Muscle of leg (tissue), 11 donors: ENCODE results near the gene HABP2. TPM values are rescaled to one million over a fixed set of nuclear protein-coding genes. Genes with fewer than 3 reads are reported as not detected.

Experiments used
- DNase-seq: peaks from one replicate; pipeline ENCODE4 v3.0.0; 2013
- H3K27ac ChIP-seq: one replicate; pipeline ENCODE4 v1.5.1; 2013; ENCODE audit warnings: mild to moderate bottlenecking, low read length, control low read depth
- H3K27me3 ChIP-seq: one replicate; pipeline ENCODE4 v1.6.1; 2013; ENCODE audit warnings: low read length; ENCODE audit not compliant: control insufficient read depth, insufficient read depth
- H3K36me3 ChIP-seq: one replicate; pipeline ENCODE4 v1.6.1; 2013; ENCODE audit warnings: low read length; ENCODE audit not compliant: control insufficient read depth, insufficient read depth
- H3K4me1 ChIP-seq: one replicate; pipeline ENCODE4 v1.6.1; 2013; ENCODE audit warnings: low read length; ENCODE audit not compliant: control insufficient read depth, insufficient read depth
- H3K4me3 ChIP-seq: one replicate; pipeline ENCODE4 v1.5.1; 2013; ENCODE audit warnings: low read length, control low read depth
- H3K9me3 ChIP-seq: replicated peaks from 2 replicates; pipeline ENCODE4 v1.6.1; 2013; ENCODE audit warnings: low read depth, low read length; ENCODE audit not compliant: control insufficient read depth
- WGBS: methylation state at CpG from one replicate; pipeline ENCODE4 v1.1.5; 2013; ENCODE audit warnings: missing lambda C conversion rate; ENCODE audit not compliant: insufficient coverage; 5-methylcytosine and 5-hydroxymethylcytosine counted together
- polyA plus RNA-seq, 8 donors: library from polyadenylated mRNA; unstranded; fragments of 120-200 nt; gene quantifications; one replicate each; pipeline versions ENCODE4 v1.2.1 to v1.2.3, GENCODE V29; 2013; ENCODE audit warnings: inconsistent platforms in 1 of 8, low replicate concordance in 1 of 8; ENCODE audit not compliant: insufficient read length in 8 of 8, insufficient read depth in 1 of 8
- total RNA-seq: library from RNA; stranded (reverse); fragments of 120-200 nt; gene quantifications from one replicate; pipeline ENCODE4 v1.2.4, GENCODE V29; 2013

The HABP2 gene
- total and polyA plus RNA-seq, 9 donors: 0.04 to 1.1 (median 0.09) TPM; not detected in 2

- Histone ChIP-seq H3K9me3 (no peaks in the 10 kb centered on the region), H3K27ac (no peak overlapping the region), H3K27me3 (peaks cover 3% of the 10 kb centered on the region), H3K4me1 (peaks cover 25% of the 10 kb centered on the region), H3K4me3 (no peak overlapping the region), H3K36me3 (no peaks in the 10 kb centered on the region)
- DNase-seq: no peak
- no CpG with 5 or more reads among the region's 1 CpG for WGBS
Observed at GRCh38 chr10:113585949-113586348, 33.1 kb downstream of the HABP2 start.

- Histone ChIP-seq H3K27ac (no peak overlapping the region), H3K9me3 (no peaks in the 10 kb centered on the region), H3K36me3 (no peaks in the 10 kb centered on the region), H3K4me1 (peaks cover 13% of the 10 kb centered on the region), H3K4me3 (no peak overlapping the region), H3K27me3 (no peaks in the 10 kb centered on the region)
- 57% methylated on average over 11 of the region's 13 CpGs for WGBS
- no peak for DNase-seq
Observed at GRCh38 chr10:113589201-113589770, 36.4 kb downstream of the HABP2 start.

GRCh38 chr10:113590581-113590980 lies 37.7 kb downstream of the HABP2 start:
- H3K4me3 ChIP-seq: no peak overlapping the region
- no peaks in the 10 kb centered on the region for H3K9me3 ChIP-seq
- peak; percentile 16 for DNase-seq
- no peaks in the 10 kb centered on the region for H3K36me3 ChIP-seq
- H3K27ac ChIP-seq: no peak overlapping the region
- WGBS: 64% methylated on average over 12 of the region's 12 CpGs
- no peaks in the 10 kb centered on the region for H3K27me3 ChIP-seq
- H3K4me1 ChIP-seq: peaks cover 13% of the 10 kb centered on the region

GRCh38 chr10:113592380-113592779 lies 39.5 kb downstream of the HABP2 start:
- Histone ChIP-seq H3K27ac (no peak overlapping the region), H3K4me1 (peaks cover 13% of the 10 kb centered on the region), H3K27me3 (peaks cover 2% of the 10 kb centered on the region), H3K9me3 (no peaks in the 10 kb centered on the region), H3K36me3 (no peaks in the 10 kb centered on the region), H3K4me3 (no peak overlapping the region)
- 53% methylated on average over 5 of the region's 8 CpGs for WGBS
- no peak for DNase-seq

GRCh38 chr10:113594652-113595051 lies 41.8 kb downstream of the HABP2 start:
- Histone ChIP-seq H3K4me1 (peaks cover 9% of the 10 kb centered on the region), H3K27me3 (peaks cover 4% of the 10 kb centered on the region), H3K4me3 (no peak overlapping the region), H3K27ac (no peak overlapping the region), H3K36me3 (no peaks in the 10 kb centered on the region), H3K9me3 (no peaks in the 10 kb centered on the region)
- WGBS: 70% methylated on average over 10 of the region's 13 CpGs
- DNase-seq: no peak

GRCh38 chr10:113600569-113600968 lies 47.7 kb downstream of the HABP2 start:
- no peaks in the 10 kb centered on the region for H3K4me1 ChIP-seq
- WGBS: 80% methylated on average over 1 of the region's 3 CpGs
- H3K9me3 ChIP-seq: no peaks in the 10 kb centered on the region
- peaks cover 9% of the 10 kb centered on the region for H3K27me3 ChIP-seq
- H3K4me3 ChIP-seq: no peak overlapping the region
- no peak overlapping the region for H3K27ac ChIP-seq
- no peak for DNase-seq
- no peaks in the 10 kb centered on the region for H3K36me3 ChIP-seq

GRCh38 chr10:113603057-113603777 lies 50.4 kb downstream of the HABP2 start:
- no peaks in the 10 kb centered on the region for H3K36me3 ChIP-seq
- 84% methylated on average over 13 of the region's 13 CpGs for WGBS
- peaks cover 4% of the 10 kb centered on the region for H3K27me3 ChIP-seq
- no peak for DNase-seq
- H3K9me3 ChIP-seq: no peaks in the 10 kb centered on the region
- H3K4me1 ChIP-seq: no peaks in the 10 kb centered on the region
- no peak overlapping the region for H3K27ac ChIP-seq
- H3K4me3 ChIP-seq: no peak overlapping the region

GRCh38 chr10:113604572-113604971 lies 51.7 kb downstream of the HABP2 start:
- no peak overlapping the region for H3K4me3 ChIP-seq
- 85% methylated on average over 5 of the region's 12 CpGs for WGBS
- H3K27me3 ChIP-seq: peaks cover 9% of the 10 kb centered on the region
- no peaks in the 10 kb centered on the region for H3K9me3 ChIP-seq
- no peak for DNase-seq
- no peaks in the 10 kb centered on the region for H3K36me3 ChIP-seq
- no peak overlapping the region for H3K27ac ChIP-seq
- H3K4me1 ChIP-seq: no peaks in the 10 kb centered on the region

- Histone ChIP-seq H3K36me3 (no peaks in the 10 kb centered on the region), H3K9me3 (no peaks in the 10 kb centered on the region), H3K27ac (no peak overlapping the region), H3K4me3 (no peak overlapping the region), H3K4me1 (no peaks in the 10 kb centered on the region), H3K27me3 (peaks cover 9% of the 10 kb centered on the region)
- 57% methylated on average over 4 of the region's 13 CpGs for WGBS
- no peak for DNase-seq
Observed at GRCh38 chr10:113605268-113605978, 52.6 kb downstream of the HABP2 start.

- 73% methylated on average over 3 of the region's 4 CpGs for WGBS
- Histone ChIP-seq H3K4me3 (no peak overlapping the region), H3K4me1 (peaks cover 16% of the 10 kb centered on the region), H3K27me3 (peaks cover 9% of the 10 kb centered on the region), H3K27ac (no peak overlapping the region), H3K36me3 (no peaks in the 10 kb centered on the region), H3K9me3 (no peaks in the 10 kb centered on the region)
- no peak for DNase-seq
Observed at GRCh38 chr10:113609704-113610108, 56.9 kb downstream of the HABP2 start.
